HG03095 (cell line): ENCODE data around the gene GALNT7.
"Not testable (repeated sequence)": the region's sequence is repeated elsewhere in the genome, so short reads cannot be mapped to it uniquely, and the experiment has no call there.

Experiments
- ATAC-seq: cut with Tn5 transposase; IDR thresholded peaks from one replicate; pipeline ENCODE4 v1.9.1; 2021; ENCODE audit warnings: moderate library complexity; ENCODE audit not compliant: unreplicated experiment

GALNT7 gene

GRCh38 chr4:173166491-173166890 is 2.1 kb upstream of the GALNT7 start:
- no peak for ATAC-seq

- ATAC-seq: peak; percentile 15
Observed at GRCh38 chr4:173167758-173168395, 734 bp upstream of the GALNT7 start.

GRCh38 chr4:173169178-173169427 is 492 bp downstream of the GALNT7 start:
- no peak for ATAC-seq

- ATAC-seq: peak; percentile 60
Observed at GRCh38 chr4:173169428-173170181, 994 bp downstream of the GALNT7 start.

- no peak for ATAC-seq
Observed at GRCh38 chr4:173170182-173170778, 1.7 kb downstream of the GALNT7 start.

DNA sequence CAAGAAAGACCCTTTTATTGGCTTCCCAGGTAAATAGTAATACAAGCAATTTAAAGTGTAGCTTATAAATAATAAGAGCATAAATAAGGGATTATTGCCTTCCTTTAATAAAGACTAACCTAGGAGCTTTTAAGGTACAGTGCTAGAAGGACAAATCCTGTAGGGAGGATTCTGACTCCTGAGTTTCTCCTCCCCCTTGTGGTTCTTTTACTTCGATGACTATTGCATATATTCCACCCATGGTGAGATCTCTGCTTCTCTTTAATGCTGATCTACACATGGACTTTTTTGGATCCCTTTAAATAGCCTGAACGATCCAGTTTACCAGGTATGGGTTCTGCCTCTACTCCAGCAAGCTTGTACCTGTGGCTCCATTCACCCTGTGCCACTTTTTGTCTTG is 2.5 kb downstream of the GALNT7 start:
- no peak for ATAC-seq

DNA sequence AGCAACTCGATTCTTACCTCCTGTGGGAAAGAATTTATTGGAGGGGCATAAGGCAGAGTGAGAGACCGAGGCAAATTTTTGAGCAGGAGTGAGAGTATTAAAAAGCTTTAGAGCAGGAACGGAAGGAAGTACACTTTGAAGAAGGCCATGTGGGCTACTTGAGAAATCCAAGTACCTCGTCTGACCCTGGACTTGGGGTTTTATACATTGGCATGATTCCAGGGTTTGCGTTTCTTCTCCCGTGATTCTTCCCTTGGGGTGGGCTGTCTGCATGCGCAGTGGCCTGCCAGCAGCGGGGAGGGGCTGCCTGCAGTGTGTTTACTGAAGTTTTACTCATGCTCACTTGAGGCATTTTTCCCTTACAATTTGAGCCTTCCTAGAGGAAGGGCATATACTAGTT is 3.4 kb downstream of the GALNT7 start:
- ATAC-seq: no peak

DNA sequence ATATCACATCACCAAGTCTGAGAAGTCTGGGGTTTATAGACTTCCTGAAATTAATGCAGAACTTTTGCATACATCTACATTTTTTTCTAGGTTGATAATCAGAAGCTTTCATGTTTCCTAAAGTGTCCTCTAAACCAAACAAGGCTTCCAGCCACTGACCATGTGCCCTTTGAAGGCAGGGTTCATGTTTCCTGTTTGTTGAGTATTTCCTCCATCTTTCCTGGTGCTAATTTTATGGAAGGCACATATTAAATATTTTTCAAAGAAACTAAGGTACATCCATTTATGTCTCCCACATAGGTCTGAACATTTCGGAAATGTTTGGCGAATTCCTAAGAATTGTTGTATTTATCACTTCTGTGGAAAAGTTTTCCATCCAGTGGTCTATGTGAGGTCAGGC is 5.6 kb downstream of the GALNT7 start:
- no peak for ATAC-seq

GRCh38 chr4:173174594-173175012 is 6.0 kb downstream of the GALNT7 start:
- no peak for ATAC-seq

GRCh38 chr4:173176010-173176409 is 7.4 kb downstream of the GALNT7 start:
- no peak for ATAC-seq

GRCh38 chr4:173177232-173177631 is 8.6 kb downstream of the GALNT7 start:
- no peak for ATAC-seq

DNA sequence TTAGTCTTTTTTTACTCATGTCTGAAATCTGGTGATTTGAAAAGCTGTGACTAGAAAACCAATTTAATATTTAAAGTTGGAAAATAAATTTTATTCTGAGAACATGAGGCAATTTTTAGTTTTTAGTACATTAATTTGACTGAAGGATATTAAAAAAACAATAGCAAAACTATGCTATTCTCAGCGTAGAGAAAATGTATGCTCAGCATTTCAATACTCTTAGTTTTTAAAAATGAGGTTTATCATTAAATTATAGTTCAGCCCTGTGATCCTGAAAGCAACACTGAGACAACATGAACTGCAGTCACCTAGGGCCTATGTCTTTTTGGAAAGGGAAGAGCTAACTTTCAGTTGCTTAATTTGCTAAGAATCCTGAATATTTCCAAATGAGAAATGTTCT is 9.5 kb downstream of the GALNT7 start:
- no peak for ATAC-seq

DNA sequence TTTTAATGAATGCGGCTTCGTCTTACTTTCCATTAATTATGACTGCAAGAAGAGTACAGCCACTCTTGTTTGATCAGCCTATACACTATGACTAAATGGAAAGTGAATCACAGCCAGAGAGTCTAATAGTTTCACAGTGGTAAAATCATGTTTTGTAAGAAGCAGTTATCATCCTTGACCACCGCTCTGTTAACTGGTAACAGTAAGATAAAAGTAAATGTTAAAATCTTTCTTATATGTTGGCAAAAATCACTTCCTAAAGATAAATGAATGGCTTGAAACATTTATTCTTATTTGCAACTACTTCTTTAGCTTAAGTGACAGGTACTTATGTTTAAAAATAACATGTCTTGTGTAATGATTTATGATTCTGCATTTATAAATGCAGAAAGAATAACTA is 13.2 kb downstream of the GALNT7 start:
- ATAC-seq: no peak

GRCh38 chr4:173182403-173182802 is 13.8 kb downstream of the GALNT7 start:
- ATAC-seq: no peak

GRCh38 chr4:173183659-173184247 is 15.1 kb downstream of the GALNT7 start:
- ATAC-seq: not testable (repeated sequence)

DNA sequence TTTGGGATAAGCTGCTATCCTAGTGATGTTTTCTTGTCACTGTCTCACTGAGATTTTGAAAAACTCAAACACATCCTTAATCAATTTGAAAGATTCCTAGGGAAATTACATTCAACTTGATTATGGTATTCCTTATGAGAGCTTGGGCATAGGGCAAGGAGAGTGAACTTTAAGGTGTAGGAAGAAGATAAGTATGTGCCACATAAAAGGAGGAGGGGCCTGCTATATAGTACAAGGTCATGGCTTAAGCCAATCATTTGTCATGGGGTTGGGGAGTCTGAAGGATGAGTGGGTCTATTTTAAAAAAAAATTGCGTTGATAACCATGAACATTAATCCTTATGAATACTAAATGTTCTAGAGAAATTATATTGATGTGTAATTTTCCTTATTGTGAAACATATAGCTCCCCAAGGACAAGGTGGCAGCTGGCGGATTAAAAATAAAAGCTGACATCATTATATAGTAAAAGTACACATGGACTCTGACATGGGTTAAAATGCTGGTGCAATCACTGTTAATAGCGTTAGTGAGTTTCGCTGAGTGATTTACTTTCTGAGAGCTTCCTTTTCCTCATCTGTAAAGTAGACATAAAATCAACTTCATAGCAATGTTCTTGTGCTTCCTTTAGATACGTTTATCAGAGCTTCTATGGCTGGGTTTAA is 17.4 kb downstream of the GALNT7 start:
- ATAC-seq: peak; percentile 36

DNA sequence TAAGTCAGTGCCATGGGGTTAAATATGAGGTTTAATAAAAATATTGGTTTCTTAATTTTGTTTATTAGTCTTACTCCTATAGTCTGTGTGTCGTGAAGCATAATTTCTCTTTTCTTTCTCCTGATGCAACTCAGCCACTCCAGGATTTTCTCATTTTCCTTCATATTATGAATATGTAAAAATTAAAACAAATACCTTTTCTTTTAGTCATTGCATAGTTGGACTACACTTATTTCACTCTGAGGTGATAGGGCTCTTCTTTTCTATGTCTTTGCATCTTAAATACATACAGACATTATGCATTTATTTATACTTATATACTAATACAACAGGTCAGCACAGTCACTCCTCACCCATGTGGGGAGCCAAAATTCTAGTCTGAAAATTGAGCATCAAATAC is 19.1 kb downstream of the GALNT7 start:
- no peak for ATAC-seq

DNA sequence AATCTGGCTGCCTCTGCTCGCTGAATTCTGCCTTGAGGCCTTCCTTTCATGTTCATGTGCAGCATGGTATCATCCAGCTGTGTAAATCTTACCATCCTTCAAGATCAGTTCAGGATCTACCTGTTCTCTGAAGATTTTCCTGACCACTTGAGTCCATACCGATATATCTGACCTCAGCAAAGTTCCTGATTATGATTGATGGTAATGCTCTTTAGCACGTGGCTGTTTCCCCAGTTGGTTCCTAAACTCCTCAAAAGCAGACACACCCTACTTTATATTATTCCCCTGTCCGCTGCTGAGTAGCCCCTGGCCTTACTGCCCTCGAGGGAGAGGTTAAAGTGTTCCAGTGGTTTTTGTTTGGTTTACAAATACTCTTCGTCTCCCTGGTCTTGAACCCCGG is 20.0 kb downstream of the GALNT7 start:
- no peak for ATAC-seq

GRCh38 chr4:173189117-173189693 is 20.6 kb downstream of the GALNT7 start:
- ATAC-seq: no peak

GRCh38 chr4:173191623-173192041 is 23.0 kb downstream of the GALNT7 start:
- ATAC-seq: no peak
